ENCODE data around the gene HOXC6. TPM values are rescaled to one million over a fixed set of nuclear protein-coding genes. Genes with fewer than 3 reads are reported as not detected.

The HOXC6 gene
- total RNA-seq, 5 donors from 2014 or later (not counting 1 experiment from before 2014, with no cell fraction given) = not detected

- ChIA-PET CTCF (interaction anchor here in 1 of 2 donors (0.6 to 0.8 kb wide), 2 partner anchors 179 kb away, joined by 3 read pairs; no protein-coding TSS in a partner anchor), POLR2A (interaction anchor here in 1 of 2 donors (0.6 kb wide), 1 partner anchor 312 kb away, joined by 10 read pairs; the partner anchor contains the start of gene COPZ1)
- Histone ChIP-seq H3K36me3 (ENCODE audit: control insufficient read depth in 2 of 2, extremely low read depth in 1 of 2, insufficient read depth in 1 of 2, low read length in 1 of 2) (no peaks in the 10 kb centered on the region), H3K9me3 (no peaks in the 10 kb centered on the region), H3K4me1 (ENCODE audit: control insufficient read depth in 1 of 2, extremely low read depth in 1 of 2, insufficient read depth in 2 of 2, low read length in 2 of 2) (peaks cover 0 to 50% of the 10 kb centered on the region in 2 experiments), H3K27me3 (replicated peaks in 1 of 2; ENCODE audit: control insufficient read depth in 2 of 2, extremely low read depth in 1 of 2, insufficient read depth in 2 of 2, low read length in 1 of 2) (peaks cover 20 to 95% of the 10 kb centered on the region in 2 experiments), H3K4me3 (ENCODE audit: control insufficient read depth in 1 of 2, extremely low read depth in 1 of 2, low read length in 1 of 2) (no peak overlapping the region), H3K27ac (ENCODE audit: low read length) (no peak overlapping the region)
- no peaks in the 10 kb centered on the region for H3K9me3 Mint-ChIP-seq
- ATAC-seq (replicated peaks in 1 of 4) (no peak), DNase-seq (no peak)
- WGBS (ENCODE audit: insufficient coverage) = 80% methylated on average over 1 of the region's 6 CpGs
- H3K27ac Mint-ChIP-seq = no peak overlapping the region
- no peaks in the 10 kb centered on the region for H3K36me3 Mint-ChIP-seq
- no peak overlapping the region for H3K4me3 Mint-ChIP-seq
- peaks cover 36 to 45% (median 40%) of the 10 kb centered on the region in 3 donors for H3K4me1 Mint-ChIP-seq
- H3K27me3 Mint-ChIP-seq = peaks cover 68 to 89% of the 10 kb centered on the region in 2 donors
Observed at GRCh38 chr12:54012631-54013409, 15.4 kb upstream of the HOXC6 start.

- DNase-seq = no peak
- ATAC-seq (replicated peaks in 1 of 4) = no peak
- Histone ChIP-seq H3K4me3 (ENCODE audit: control insufficient read depth in 1 of 2, extremely low read depth in 1 of 2, low read length in 1 of 2) (no peak overlapping the region), H3K4me1 (ENCODE audit: control insufficient read depth in 1 of 2, extremely low read depth in 1 of 2, insufficient read depth in 2 of 2, low read length in 2 of 2) (peaks cover 5 to 51% of the 10 kb centered on the region in 2 experiments), H3K9me3 (no peaks in the 10 kb centered on the region), H3K27ac (ENCODE audit: low read length) (no peak overlapping the region), H3K36me3 (ENCODE audit: control insufficient read depth in 2 of 2, extremely low read depth in 1 of 2, insufficient read depth in 1 of 2, low read length in 1 of 2) (no peaks in the 10 kb centered on the region), H3K27me3 (replicated peaks in 1 of 2; ENCODE audit: control insufficient read depth in 2 of 2, extremely low read depth in 1 of 2, insufficient read depth in 2 of 2, low read length in 1 of 2) (peaks cover 15 to 94% of the 10 kb centered on the region in 2 experiments)
- Mint-ChIP-seq H3K4me1 (peaks cover 31 to 43% (median 40%) of the 10 kb centered on the region in 3 donors), H3K4me3 (peak overlapping the region in 1 of 3 donors; percentile 51), H3K27me3 (peaks cover 60 to 88% of the 10 kb centered on the region in 2 donors), H3K36me3 (no peaks in the 10 kb centered on the region), H3K27ac (peak overlapping the region in 1 of 2 donors; percentile 32), H3K9me3 (no peaks in the 10 kb centered on the region)
- WGBS (ENCODE audit: insufficient coverage) = 20% methylated on average over 7 of the region's 36 CpGs
- ChIA-PET CTCF (interaction anchor here in 1 of 2 donors (0.6 kb wide), 1 partner anchor 15 kb away, joined by 3 read pairs; the partner anchor contains the start of gene HOXC9), POLR2A (no interaction called here)
Observed at GRCh38 chr12:54014377-54015017, 13.7 kb upstream of the HOXC6 start.

DNA sequence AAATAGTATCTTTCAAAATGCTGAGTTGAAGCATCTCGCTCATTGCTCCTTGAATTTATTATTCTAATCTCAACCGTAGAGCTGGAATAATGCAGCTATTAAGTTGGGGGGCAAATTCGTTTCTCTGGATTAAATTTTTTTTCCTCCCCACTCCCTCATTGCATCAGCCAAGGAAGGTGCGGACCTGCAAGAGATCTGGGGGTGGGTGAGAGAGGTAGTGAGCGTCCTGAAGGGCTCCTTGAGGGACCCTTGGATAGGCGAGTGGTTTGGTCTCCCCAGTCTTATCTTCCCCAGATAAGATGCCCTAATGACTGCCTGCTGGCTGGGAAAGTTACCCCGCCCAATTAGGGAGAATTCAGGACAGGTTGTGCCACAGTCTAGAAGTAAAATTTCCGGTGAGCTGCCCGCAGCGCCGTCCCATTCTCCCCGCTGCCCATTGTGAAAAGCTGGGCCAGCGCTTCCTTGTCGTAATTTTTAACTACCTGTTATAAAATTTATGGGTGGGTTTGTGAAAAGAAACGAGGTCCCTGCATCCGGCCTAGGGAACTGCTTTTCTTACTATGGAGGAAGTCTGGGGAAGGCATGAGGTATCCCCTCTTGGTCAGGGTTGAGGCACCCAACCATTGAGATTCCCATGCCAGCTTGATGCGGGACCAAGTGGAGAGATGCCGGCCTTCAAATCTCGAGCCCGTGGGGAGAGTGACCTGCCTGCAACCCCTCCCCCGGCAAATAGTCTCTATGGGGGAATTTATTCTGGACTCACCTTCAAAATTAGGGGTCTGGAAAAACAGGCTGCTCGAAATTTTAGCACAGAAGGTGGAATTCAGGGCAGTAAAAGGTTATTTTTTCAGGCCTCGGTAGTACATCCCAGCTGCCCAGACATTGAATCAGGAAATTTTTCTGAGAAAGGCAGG, 13.0 kb upstream of the HOXC6 start:
- DNase-seq = no peak
- POLR2A ChIA-PET = interaction anchor here in 1 of 2 donors (0.7 kb wide), 1 partner anchor 199 kb away, joined by 6 read pairs; no protein-coding TSS in a partner anchor
- H3K9me3 ChIP-seq = no peaks in the 10 kb centered on the region
- Mint-ChIP-seq H3K9me3 (no peaks in the 10 kb centered on the region), H3K4me3 (peak overlapping the region in 1 of 3 donors; percentile 51), H3K4me1 (peaks cover 32 to 43% (median 38%) of the 10 kb centered on the region in 3 donors), H3K36me3 (no peaks in the 10 kb centered on the region), H3K27ac (peak overlapping the region in 1 of 2 donors; percentile 32), H3K27me3 (peaks cover 61 to 88% of the 10 kb centered on the region in 2 donors)
- H3K36me3 ChIP-seq (ENCODE audit: control insufficient read depth in 2 of 2, extremely low read depth in 1 of 2, insufficient read depth in 1 of 2, low read length in 1 of 2) = no peaks in the 10 kb centered on the region
- CTCF ChIA-PET = interaction anchor here in 1 of 2 donors (0.6 kb wide), 1 partner anchor 14 kb away, joined by 3 read pairs; no protein-coding TSS in a partner anchor
- ATAC-seq (replicated peaks in 1 of 4) = no peak
- 17% methylated on average over 10 of the region's 23 CpGs for WGBS (ENCODE audit: insufficient coverage)
- no peak overlapping the region for H3K27ac ChIP-seq (ENCODE audit: low read length)
- peaks cover 5 to 46% of the 10 kb centered on the region in 2 experiments for H3K4me1 ChIP-seq (ENCODE audit: control insufficient read depth in 1 of 2, extremely low read depth in 1 of 2, insufficient read depth in 2 of 2, low read length in 2 of 2)
- H3K27me3 ChIP-seq (replicated peaks in 1 of 2; ENCODE audit: control insufficient read depth in 2 of 2, extremely low read depth in 1 of 2, insufficient read depth in 2 of 2, low read length in 1 of 2) = peaks cover 15 to 94% of the 10 kb centered on the region in 2 experiments
- no peak overlapping the region for H3K4me3 ChIP-seq (ENCODE audit: control insufficient read depth in 1 of 2, extremely low read depth in 1 of 2, low read length in 1 of 2)

- Histone ChIP-seq H3K9me3 (no peaks in the 10 kb centered on the region), H3K36me3 (ENCODE audit: control insufficient read depth in 2 of 2, extremely low read depth in 1 of 2, insufficient read depth in 1 of 2, low read length in 1 of 2) (no peaks in the 10 kb centered on the region), H3K4me1 (ENCODE audit: control insufficient read depth in 1 of 2, extremely low read depth in 1 of 2, insufficient read depth in 2 of 2, low read length in 2 of 2) (peaks cover 5 to 44% of the 10 kb centered on the region in 2 experiments), H3K4me3 (ENCODE audit: control insufficient read depth in 1 of 2, extremely low read depth in 1 of 2, low read length in 1 of 2) (no peak overlapping the region), H3K27ac (ENCODE audit: low read length) (no peak overlapping the region), H3K27me3 (replicated peaks in 1 of 2; ENCODE audit: control insufficient read depth in 2 of 2, extremely low read depth in 1 of 2, insufficient read depth in 2 of 2, low read length in 1 of 2) (peaks cover 15 to 93% of the 10 kb centered on the region in 2 experiments)
- peaks cover 57 to 86% of the 10 kb centered on the region in 2 donors for H3K27me3 Mint-ChIP-seq
- no peak for ATAC-seq (replicated peaks in 1 of 4)
- H3K4me1 Mint-ChIP-seq = peaks cover 27 to 40% (median 33%) of the 10 kb centered on the region in 3 donors
- H3K27ac Mint-ChIP-seq = no peak overlapping the region
- ChIA-PET POLR2A (interaction anchor here in 1 of 2 donors (0.6 to 0.7 kb wide), 2 partner anchors 198 to 267 kb away, joined by 4 to 6 read pairs; no protein-coding TSS in a partner anchor), CTCF (interaction anchor here (0.6 to 2.3 kb wide), 3 partner anchors 174 to 309 kb away, joined by 3 to 9 read pairs (median 3); partner anchors contain the start of genes COPZ1 (in 1 of the 2) and SMUG1 (in 1 of the 2))
- no peaks in the 10 kb centered on the region for H3K36me3 Mint-ChIP-seq
- no CpG with 5 or more reads among the region's 3 CpGs for WGBS (ENCODE audit: insufficient coverage)
- H3K4me3 Mint-ChIP-seq = no peak overlapping the region
- DNase-seq = no peak
- no peaks in the 10 kb centered on the region for H3K9me3 Mint-ChIP-seq
Observed at GRCh38 chr12:54016051-54016450, 12.2 kb upstream of the HOXC6 start.

DNA sequence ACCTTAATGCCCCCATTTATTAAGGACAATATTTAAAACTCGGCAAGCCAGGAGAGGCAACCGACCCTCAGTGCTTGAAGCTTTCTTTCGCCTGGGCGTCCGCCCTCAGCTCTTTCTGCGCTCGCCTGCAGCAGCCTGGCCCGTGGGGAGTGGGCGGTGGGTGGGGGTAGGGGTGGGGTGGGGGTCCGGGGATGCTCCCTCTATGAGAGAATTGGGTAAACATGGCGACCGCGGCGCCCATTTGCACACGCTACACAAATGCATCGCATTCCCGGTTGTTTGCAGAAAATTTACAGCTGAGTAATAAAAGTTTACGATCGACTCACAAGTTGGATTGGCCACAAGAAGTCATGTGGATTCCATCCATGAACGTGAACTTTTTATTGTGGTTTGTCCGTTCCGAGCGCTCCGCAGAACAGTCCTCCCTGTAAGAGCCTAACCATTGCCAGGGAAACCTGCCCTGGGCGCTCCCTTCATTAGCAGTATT, 11.7 kb upstream of the HOXC6 start:
- ATAC-seq (replicated peaks in 1 of 4) (no peak), DNase-seq (no peak)
- WGBS (ENCODE audit: insufficient coverage) = 0% methylated on average over 3 of the region's 25 CpGs
- ChIA-PET CTCF (interaction anchor here (0.6 to 2.3 kb wide), 3 partner anchors 173 to 309 kb away, joined by 3 to 9 read pairs (median 3); partner anchors contain the start of genes COPZ1 (in 1 of the 2) and SMUG1 (in 1 of the 2)), POLR2A (interaction anchor here in 1 of 2 donors (0.6 to 0.7 kb wide), 2 partner anchors 197 to 266 kb away, joined by 4 to 6 read pairs; no protein-coding TSS in a partner anchor)
- H3K4me3 Mint-ChIP-seq = peak overlapping the region in 1 of 3 donors; percentile 79
- H3K27ac Mint-ChIP-seq = no peak overlapping the region
- H3K27me3 ChIP-seq (replicated peaks in 1 of 2; ENCODE audit: control insufficient read depth in 2 of 2, extremely low read depth in 1 of 2, insufficient read depth in 2 of 2, low read length in 1 of 2) = peaks cover 12 to 93% of the 10 kb centered on the region in 2 experiments
- H3K36me3 Mint-ChIP-seq = no peaks in the 10 kb centered on the region
- no peaks in the 10 kb centered on the region for H3K9me3 ChIP-seq
- no peak overlapping the region for H3K27ac ChIP-seq (ENCODE audit: low read length)
- peaks cover 57 to 86% of the 10 kb centered on the region in 2 donors for H3K27me3 Mint-ChIP-seq
- H3K4me1 Mint-ChIP-seq = peaks cover 22 to 35% (median 28%) of the 10 kb centered on the region in 3 donors
- no peaks in the 10 kb centered on the region for H3K36me3 ChIP-seq (ENCODE audit: control insufficient read depth in 2 of 2, extremely low read depth in 1 of 2, insufficient read depth in 1 of 2, low read length in 1 of 2)
- no peaks in the 10 kb centered on the region for H3K9me3 Mint-ChIP-seq
- peaks cover 5 to 43% of the 10 kb centered on the region in 2 experiments for H3K4me1 ChIP-seq (ENCODE audit: control insufficient read depth in 1 of 2, extremely low read depth in 1 of 2, insufficient read depth in 2 of 2, low read length in 2 of 2)
- no peak overlapping the region for H3K4me3 ChIP-seq (ENCODE audit: control insufficient read depth in 1 of 2, extremely low read depth in 1 of 2, low read length in 1 of 2)

Measured in T-cell (primary cell).